Mesendoderm (in vitro differentiated cells): Measurements from ENCODE around the gene YTHDF1.

ENCODE experiments used
- DNase-seq: peaks from one replicate; pipeline ENCODE4 v3.0.0; 2013
- H2AK5ac ChIP-seq: 2 replicates; pipeline ENCODE4 v1.6.1; 2013; ENCODE audit warnings: low read length, inconsistent platforms
- H2BK120ac ChIP-seq: 2 replicates; pipeline ENCODE4 v1.6.1; 2013; ENCODE audit warnings: low read depth, mild to moderate bottlenecking, low read length, moderate library complexity, mixed read lengths
- H2BK15ac ChIP-seq: replicated peaks from 2 replicates; pipeline ENCODE4 v1.6.1; 2013; ENCODE audit warnings: low read depth, mild to moderate bottlenecking, moderate library complexity
- H2BK5ac ChIP-seq: 2 replicates; pipeline ENCODE4 v1.6.1; 2013; ENCODE audit warnings: low read length, inconsistent platforms
- H3K18ac ChIP-seq: 2 replicates; pipeline ENCODE4 v1.6.1; 2013; ENCODE audit warnings: mild to moderate bottlenecking, low read length, mixed read lengths
- H3K23ac ChIP-seq: one replicate; pipeline ENCODE4 v1.6.1; 2013; ENCODE audit warnings: low read length
- H3K27ac ChIP-seq: 2 replicates; pipeline ENCODE4 v1.5.1; 2013; ENCODE audit warnings: low read depth, mild to moderate bottlenecking, inconsistent platforms, low read length, moderate library complexity
- H3K27me3 ChIP-seq: 2 replicates; pipeline ENCODE4 v1.6.1; 2013; ENCODE audit warnings: low read length, control low read depth, mild to moderate bottlenecking, inconsistent platforms; ENCODE audit not compliant: insufficient read depth, poor library complexity
- H3K36me3 ChIP-seq: 2 replicates; pipeline ENCODE4 v1.6.1; 2013; ENCODE audit warnings: low read length, inconsistent platforms; ENCODE audit not compliant: control insufficient read depth, insufficient read depth
- H3K4ac ChIP-seq: one replicate; pipeline ENCODE4 v1.6.1; 2013; ENCODE audit warnings: low read depth, mild to moderate bottlenecking, low read length, moderate library complexity
- H3K4me1 ChIP-seq: 2 replicates; pipeline ENCODE4 v1.6.1; 2013; ENCODE audit warnings: low read depth, low read length, inconsistent platforms; ENCODE audit not compliant: control insufficient read depth
- H3K4me2 ChIP-seq: 2 replicates; pipeline ENCODE4 v1.6.1; 2013; ENCODE audit warnings: low read length
- H3K4me3 ChIP-seq: 2 replicates; pipeline ENCODE4 v1.5.1; 2013; ENCODE audit warnings: mild to moderate bottlenecking, low read length
- H3K56ac ChIP-seq: one replicate; pipeline ENCODE4 v1.6.1; 2013; ENCODE audit warnings: low read length
- H3K79me1 ChIP-seq: 2 replicates; pipeline ENCODE4 v1.6.1; 2013; ENCODE audit warnings: low read length, inconsistent platforms
- H3K79me2 ChIP-seq: 2 replicates; pipeline ENCODE4 v1.6.1; 2013; ENCODE audit warnings: mild to moderate bottlenecking, low read length; ENCODE audit not compliant: control insufficient read depth, insufficient read depth
- H3K9ac ChIP-seq: 2 replicates; pipeline ENCODE4 v1.6.1; 2013; ENCODE audit warnings: low read length, inconsistent platforms
- H4K5ac ChIP-seq: one replicate; pipeline ENCODE4 v1.6.1; 2013; ENCODE audit warnings: low read length
- H4K8ac ChIP-seq: one replicate; pipeline ENCODE4 v1.6.1; 2013; ENCODE audit warnings: low read depth, mild to moderate bottlenecking, control low read depth, low read length, moderate library complexity
- WGBS: extraction: QIAGEN DNeasy Blood & Tissue Kit; methylation state at CpG from one replicate; pipeline ENCODE4 v1.1.7; 2013; ENCODE audit warnings: low lambda C conversion rate, missing lambda C conversion rate; ENCODE audit not compliant: insufficient coverage; ENCODE audit errors: extremely low coverage; 5-methylcytosine and 5-hydroxymethylcytosine counted together

YTHDF1 gene

DNA sequence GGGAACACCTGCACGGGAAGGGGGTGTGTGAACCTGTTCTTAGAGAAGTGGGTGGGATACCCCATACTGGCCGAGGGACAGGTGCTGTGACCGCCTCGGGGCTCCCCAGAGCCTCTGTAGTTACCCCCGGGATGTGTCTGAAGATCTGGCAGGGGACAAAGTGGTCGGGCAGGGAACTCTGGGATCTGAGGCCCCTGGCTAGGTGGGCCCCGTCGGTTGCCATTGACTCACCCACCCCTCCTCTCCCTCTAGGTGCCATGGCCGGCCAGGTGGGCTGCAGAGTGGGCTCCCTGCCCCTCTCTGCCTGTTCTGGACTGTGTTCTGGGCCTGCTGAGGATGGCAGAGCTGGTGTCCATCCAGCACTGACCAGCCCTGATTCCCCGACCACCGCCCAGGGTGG lies 24.1 kb upstream of the YTHDF1 start:
- no peak overlapping the region for H2BK120ac ChIP-seq
- H3K4me3 ChIP-seq = no peak overlapping the region
- no CpG with 5 or more reads among the region's 11 CpGs for WGBS
- H2AK5ac ChIP-seq = no peak overlapping the region
- no peak overlapping the region for H3K27ac ChIP-seq
- H3K79me1 ChIP-seq = no peaks in the 10 kb centered on the region
- no peaks in the 10 kb centered on the region for H3K27me3 ChIP-seq
- H3K4me1 ChIP-seq = no peaks in the 10 kb centered on the region
- H3K23ac ChIP-seq = no peak overlapping the region
- no peak overlapping the region for H2BK15ac ChIP-seq
- H3K56ac ChIP-seq = no peak overlapping the region
- no peaks in the 10 kb centered on the region for H3K79me2 ChIP-seq
- no peak overlapping the region for H2BK5ac ChIP-seq
- no peak overlapping the region for H4K5ac ChIP-seq
- H3K36me3 ChIP-seq = no peaks in the 10 kb centered on the region
- H4K8ac ChIP-seq = no peak overlapping the region
- H3K9ac ChIP-seq = no peak overlapping the region
- no peak overlapping the region for H3K18ac ChIP-seq
- no peak overlapping the region for H3K4me2 ChIP-seq
- DNase-seq = no peak
- no peak overlapping the region for H3K4ac ChIP-seq

DNA sequence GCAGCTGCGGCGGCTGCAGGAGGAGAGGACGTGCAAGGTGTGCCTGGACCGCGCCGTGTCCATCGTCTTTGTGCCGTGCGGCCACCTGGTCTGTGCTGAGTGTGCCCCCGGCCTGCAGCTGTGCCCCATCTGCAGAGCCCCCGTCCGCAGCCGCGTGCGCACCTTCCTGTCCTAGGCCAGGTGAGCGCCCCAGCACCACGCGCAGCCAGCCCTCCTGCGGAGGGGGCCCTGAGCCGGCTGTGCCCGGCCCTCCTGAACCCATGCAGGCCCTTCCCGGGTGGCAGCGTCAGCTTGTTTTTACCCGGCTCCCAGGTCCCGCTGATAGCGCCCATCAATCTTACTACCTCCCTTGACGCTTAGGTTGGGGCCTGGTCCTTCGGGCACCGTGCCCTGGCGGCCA lies 23.5 kb upstream of the YTHDF1 start:
- no peak overlapping the region for H4K8ac ChIP-seq
- H3K4ac ChIP-seq = no peak overlapping the region
- H3K9ac ChIP-seq = no peak overlapping the region
- H3K79me1 ChIP-seq = no peaks in the 10 kb centered on the region
- H3K27ac ChIP-seq = no peak overlapping the region
- no peak overlapping the region for H4K5ac ChIP-seq
- no peak overlapping the region for H2BK5ac ChIP-seq
- no peak overlapping the region for H3K56ac ChIP-seq
- H3K79me2 ChIP-seq = no peaks in the 10 kb centered on the region
- no peak overlapping the region for H3K4me2 ChIP-seq
- no peak overlapping the region for H2AK5ac ChIP-seq
- H3K36me3 ChIP-seq = no peaks in the 10 kb centered on the region
- no peaks in the 10 kb centered on the region for H3K27me3 ChIP-seq
- no peak overlapping the region for H3K4me3 ChIP-seq
- no peak for DNase-seq
- no peak overlapping the region for H3K18ac ChIP-seq
- no peak overlapping the region for H2BK15ac ChIP-seq
- no peak overlapping the region for H2BK120ac ChIP-seq
- no CpG with 5 or more reads among the region's 30 CpGs for WGBS
- H3K23ac ChIP-seq = no peak overlapping the region
- no peaks in the 10 kb centered on the region for H3K4me1 ChIP-seq

DNA sequence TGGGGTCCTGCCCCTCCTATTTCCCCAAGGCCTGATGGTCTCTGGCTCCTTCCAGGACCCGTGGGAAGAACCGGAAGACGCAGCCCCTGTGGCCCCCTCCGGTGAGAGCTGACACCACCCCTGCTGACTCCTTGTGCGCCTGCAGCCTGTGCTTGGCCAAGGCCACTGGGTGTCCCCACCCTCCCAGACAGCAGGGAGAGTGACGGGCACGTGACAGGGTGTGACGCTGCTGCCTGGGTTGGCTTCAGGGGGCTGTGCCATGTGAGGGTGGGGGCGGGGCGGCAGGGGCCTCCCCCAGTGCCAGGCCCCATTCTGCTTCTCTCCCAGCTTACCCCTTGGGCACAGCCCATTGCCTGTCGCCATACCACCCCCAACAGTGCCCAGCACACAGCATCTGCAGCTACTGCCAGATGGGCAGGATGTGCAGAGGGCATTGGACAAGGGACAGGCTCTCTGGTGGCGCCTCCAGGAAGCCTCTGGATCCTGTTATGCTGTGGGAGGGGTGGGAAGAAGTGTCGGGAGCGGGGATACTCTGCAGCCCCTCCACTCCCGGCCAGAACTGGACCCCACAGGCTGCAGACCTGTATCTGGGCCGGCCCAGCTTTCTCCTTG lies 22.7 kb upstream of the YTHDF1 start:
- Histone ChIP-seq H2BK15ac (no peak overlapping the region), H2AK5ac (no peak overlapping the region), H3K9ac (no peak overlapping the region), H3K27ac (no peak overlapping the region), H3K4me1 (no peaks in the 10 kb centered on the region), H3K79me2 (no peaks in the 10 kb centered on the region), H4K5ac (no peak overlapping the region), H3K4ac (no peak overlapping the region), H3K36me3 (no peaks in the 10 kb centered on the region), H3K4me3 (no peak overlapping the region), H3K4me2 (no peak overlapping the region), H2BK120ac (no peak overlapping the region), H3K18ac (no peak overlapping the region), H3K56ac (no peak overlapping the region), H2BK5ac (no peak overlapping the region), H4K8ac (no peak overlapping the region), H3K23ac (no peak overlapping the region), H3K27me3 (no peaks in the 10 kb centered on the region), H3K79me1 (no peaks in the 10 kb centered on the region)
- WGBS = no CpG with 5 or more reads among the region's 16 CpGs
- no peak for DNase-seq

DNA sequence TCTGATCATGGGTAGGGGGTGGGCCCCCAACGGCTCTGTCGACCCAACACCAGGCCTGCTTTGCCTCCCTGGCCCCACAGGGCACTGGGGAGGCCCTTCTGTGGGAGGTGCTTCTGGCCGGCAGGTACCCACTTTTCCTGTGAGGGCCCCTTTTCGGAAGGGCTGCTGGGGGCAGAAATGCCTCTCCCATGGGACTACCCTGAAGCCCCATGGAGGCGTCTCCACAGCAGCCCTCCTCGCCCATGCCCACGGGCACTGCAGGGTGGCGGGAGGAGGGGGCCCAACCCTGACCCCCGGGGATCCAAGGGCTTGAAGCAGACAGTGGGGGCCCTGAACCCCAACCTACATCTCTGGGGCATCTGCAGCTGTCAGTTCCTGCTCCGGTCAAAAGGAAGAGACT lies 22.1 kb upstream of the YTHDF1 start:
- H2BK15ac ChIP-seq = no peak overlapping the region
- no peak overlapping the region for H4K5ac ChIP-seq
- DNase-seq = no peak
- H3K4ac ChIP-seq = no peak overlapping the region
- H2BK120ac ChIP-seq = no peak overlapping the region
- H3K27ac ChIP-seq = no peak overlapping the region
- H3K36me3 ChIP-seq = no peaks in the 10 kb centered on the region
- no peaks in the 10 kb centered on the region for H3K27me3 ChIP-seq
- no peaks in the 10 kb centered on the region for H3K79me2 ChIP-seq
- no peak overlapping the region for H2AK5ac ChIP-seq
- H3K23ac ChIP-seq = no peak overlapping the region
- H3K79me1 ChIP-seq = no peaks in the 10 kb centered on the region
- no peak overlapping the region for H3K9ac ChIP-seq
- H3K4me3 ChIP-seq = no peak overlapping the region
- H3K4me1 ChIP-seq = no peaks in the 10 kb centered on the region
- no CpG with 5 or more reads among the region's 10 CpGs for WGBS
- H3K4me2 ChIP-seq = no peak overlapping the region
- no peak overlapping the region for H3K56ac ChIP-seq
- no peak overlapping the region for H4K8ac ChIP-seq
- no peak overlapping the region for H2BK5ac ChIP-seq
- H3K18ac ChIP-seq = no peak overlapping the region

DNA sequence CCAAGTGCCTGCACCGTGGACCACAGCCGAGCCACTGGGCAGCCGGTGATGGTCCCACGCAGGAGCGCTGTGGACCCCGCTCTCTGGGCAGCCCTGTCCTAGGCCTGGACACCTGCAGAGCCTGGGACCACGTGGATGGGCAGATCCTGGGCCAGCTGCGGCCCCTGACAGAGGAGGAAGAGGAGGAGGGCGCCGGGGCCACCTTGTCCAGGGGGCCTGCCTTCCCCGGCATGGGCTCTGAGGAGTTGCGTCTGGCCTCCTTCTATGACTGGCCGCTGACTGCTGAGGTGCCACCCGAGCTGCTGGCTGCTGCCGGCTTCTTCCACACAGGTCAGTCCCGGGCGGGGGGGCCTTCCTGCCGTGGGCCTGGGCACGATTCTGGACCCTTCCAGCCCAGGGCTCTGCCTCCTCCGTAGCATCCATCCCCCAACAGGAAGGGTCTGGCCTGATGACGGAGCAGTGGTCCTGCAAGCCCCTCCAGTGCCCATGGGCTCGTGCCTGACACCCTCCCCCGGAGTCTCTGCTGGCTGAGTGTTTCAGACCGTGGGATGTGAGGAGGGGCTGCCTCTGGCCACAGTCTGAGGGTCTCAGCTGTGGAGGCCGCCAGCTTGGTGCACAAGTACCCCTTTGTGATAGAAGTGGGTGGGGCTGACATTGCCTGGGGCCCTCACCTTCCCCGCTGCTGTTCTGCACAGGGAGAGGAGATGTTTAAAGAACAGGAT lies 20.3 kb upstream of the YTHDF1 start:
- no CpG with 5 or more reads among the region's 26 CpGs for WGBS
- no peak overlapping the region for H3K18ac ChIP-seq
- no peak overlapping the region for H2BK5ac ChIP-seq
- H3K4me3 ChIP-seq = no peak overlapping the region
- no peaks in the 10 kb centered on the region for H3K27me3 ChIP-seq
- no peak overlapping the region for H3K4ac ChIP-seq
- H4K5ac ChIP-seq = no peak overlapping the region
- H3K79me1 ChIP-seq = no peaks in the 10 kb centered on the region
- no peak overlapping the region for H3K56ac ChIP-seq
- H4K8ac ChIP-seq = no peak overlapping the region
- no peak overlapping the region for H3K27ac ChIP-seq
- H3K79me2 ChIP-seq = no peaks in the 10 kb centered on the region
- no peak overlapping the region for H3K4me2 ChIP-seq
- H2BK120ac ChIP-seq = no peak overlapping the region
- no peak for DNase-seq
- no peak overlapping the region for H2AK5ac ChIP-seq
- H3K36me3 ChIP-seq = no peaks in the 10 kb centered on the region
- no peaks in the 10 kb centered on the region for H3K4me1 ChIP-seq
- H3K23ac ChIP-seq = no peak overlapping the region
- no peak overlapping the region for H3K9ac ChIP-seq
- H2BK15ac ChIP-seq = no peak overlapping the region
